ENCODE data around the gene BHLHE40.

Gene BHLHE40

GRCh38 chr3:4985330-4986174 lies 6.3 kb downstream of the BHLHE40 start:
- DNase-seq = peak; percentile 57

GRCh38 chr3:4986175-4986781 lies 7.0 kb downstream of the BHLHE40 start:
- peak; percentile 76 for DNase-seq

GRCh38 chr3:4986782-4987537 lies 7.7 kb downstream of the BHLHE40 start:
- peak; percentile 97 for DNase-seq

- no peak for DNase-seq
Observed at GRCh38 chr3:4987538-4988296, 8.5 kb downstream of the BHLHE40 start.

GRCh38 chr3:4988983-4989834 lies 10.0 kb downstream of the BHLHE40 start:
- DNase-seq = peak; percentile 54

- DNase-seq = peak; percentile 70
Observed at GRCh38 chr3:4990069-4990468, 10.8 kb downstream of the BHLHE40 start.

- DNase-seq = no peak
Observed at GRCh38 chr3:4992118-4992517, 12.9 kb downstream of the BHLHE40 start.

GRCh38 chr3:4993276-4994143 lies 14.3 kb downstream of the BHLHE40 start:
- no peak for DNase-seq

- peak; percentile 89 for DNase-seq
Observed at GRCh38 chr3:4994144-4994730, 15.0 kb downstream of the BHLHE40 start.

- peak; percentile 86 for DNase-seq
Observed at GRCh38 chr3:4994823-4995499, 15.7 kb downstream of the BHLHE40 start.

GRCh38 chr3:4995500-4996053 lies 16.3 kb downstream of the BHLHE40 start:
- peak; percentile 84 for DNase-seq

GRCh38 chr3:4996223-4996765 lies 17.1 kb downstream of the BHLHE40 start:
- DNase-seq = no peak

GRCh38 chr3:4996771-4997291 lies 17.6 kb downstream of the BHLHE40 start:
- DNase-seq = no peak

GRCh38 chr3:4997946-4998345 lies 18.7 kb downstream of the BHLHE40 start:
- no peak for DNase-seq

- DNase-seq = no peak
Observed at GRCh38 chr3:4999531-5000184, 20.4 kb downstream of the BHLHE40 start.

GRCh38 chr3:5001135-5001534 lies 21.9 kb downstream of the BHLHE40 start:
- no peak for DNase-seq

GRCh38 chr3:5001805-5002173 lies 22.6 kb downstream of the BHLHE40 start:
- DNase-seq = no peak

- peak; percentile 34 for DNase-seq
Observed at GRCh38 chr3:5002174-5002870, 23.1 kb downstream of the BHLHE40 start.

All from suppressor macrophage treated with lipopolysaccharide for 4 hours (primary cell).